Neural cell (in vitro differentiated cells): ENCODE data around the gene ELOVL2. TPM values are rescaled to one million over a fixed set of nuclear protein-coding genes. Genes with fewer than 3 reads are reported as not detected.

Source experiments
- H2AFZ ChIP-seq: fragments of 200-600, 300-800 bp; sonication (generic), shearing (Covaris generic); 2 replicates; pipeline ENCODE4 v1.6.0; 2014; ENCODE audit warnings: low read depth, mild to moderate bottlenecking, antibody characterized with exemption, low read length, moderate library complexity
- H3F3A ChIP-seq: fragments of 200-600 bp; shearing (Covaris generic); 2 replicates; pipeline ENCODE4 v1.6.1; 2016; ENCODE audit warnings: mild to moderate bottlenecking, moderate library complexity, mixed read lengths, antibody characterized with exemption, low read length; ENCODE audit not compliant: insufficient read depth, poor library complexity, severe bottlenecking
- H3K27ac ChIP-seq: fragments of 200-600, 300-800 bp; sonication (generic), shearing (Covaris generic); 2 replicates; pipeline ENCODE4 v1.5.1; 2014; ENCODE audit warnings: mild to moderate bottlenecking, low read length, moderate library complexity
- H3K27me3 ChIP-seq: fragments of 300-800, 200-600 bp; sonication (generic), shearing (Covaris generic); 2 replicates; pipeline ENCODE4 v1.6.0; 2014; ENCODE audit warnings: mild to moderate bottlenecking, low read depth, low read length, moderate library complexity; ENCODE audit not compliant: insufficient read depth
- H3K36me3 ChIP-seq: fragments of 300-800, 200-600 bp; sonication (generic), shearing (Covaris generic); 2 replicates; pipeline ENCODE4 v1.5.1; 2014; ENCODE audit warnings: mild to moderate bottlenecking, antibody characterized with exemption, low read length, moderate library complexity; ENCODE audit not compliant: insufficient read depth
- H3K4me2 ChIP-seq: fragments of 300-800, 200-600 bp; sonication (generic), shearing (Covaris generic); 2 replicates; pipeline ENCODE4 v1.6.0; 2014; ENCODE audit warnings: mild to moderate bottlenecking, low read length
- H3K4me3 ChIP-seq: fragments of 300-800, 200-600 bp; sonication (generic), shearing (Covaris generic); 2 replicates; pipeline ENCODE4 v1.5.1; 2014; ENCODE audit warnings: mild to moderate bottlenecking, low read length, moderate library complexity
- H3K79me2 ChIP-seq: fragments of 200-600 bp; shearing (Covaris generic); replicated peaks from 2 replicates; pipeline ENCODE4 v1.6.0; 2014; ENCODE audit warnings: mild to moderate bottlenecking, low read length, moderate library complexity; ENCODE audit not compliant: insufficient read depth
- H3K9ac ChIP-seq: fragments of 300-800, 200-600 bp; sonication (generic), shearing (Covaris generic); 2 replicates; pipeline ENCODE4 v1.6.1; 2016; ENCODE audit warnings: mild to moderate bottlenecking, low read length, mixed read lengths
- H3K9me2 ChIP-seq: fragments of 200-600 bp; shearing (Covaris generic); 2 replicates; pipeline ENCODE4 v1.6.1; 2016; ENCODE audit warnings: mild to moderate bottlenecking, low read length, mixed read lengths; ENCODE audit not compliant: insufficient read depth
- H3K9me3 ChIP-seq: fragments of 200-600, 300-800 bp; sonication (generic), shearing (Covaris generic); 2 replicates; pipeline ENCODE4 v1.6.1; 2016; ENCODE audit warnings: mild to moderate bottlenecking, mixed run types, low read length, moderate library complexity, mixed read lengths
- H4K20me1 ChIP-seq: fragments of 200-600 bp; shearing (Covaris generic); 2 replicates; pipeline ENCODE4 v1.6.1; 2016; ENCODE audit warnings: mild to moderate bottlenecking, mixed run types; ENCODE audit not compliant: insufficient read depth
- CTCF ChIP-seq: fragments of 450-650 bp; IDR thresholded peaks from 2 replicates; pipeline ENCODE4 v1.5.1; 2014; ENCODE audit warnings: antibody characterized with exemption, mild to moderate bottlenecking, moderate library complexity; ENCODE audit not compliant: poor library complexity, severe bottlenecking
- EP300 ChIP-seq: fragments of 450-650 bp; conservative IDR thresholded peaks from 2 replicates; pipeline ENCODE4 v1.6.1; 2014; ENCODE audit warnings: antibody characterized with exemption, mild to moderate bottlenecking, moderate library complexity; ENCODE audit not compliant: poor library complexity, severe bottlenecking
- EZH2 ChIP-seq: fragments of 200-600, 300-800 bp; shearing (Covaris generic), sonication (generic); IDR thresholded peaks from 2 replicates; pipeline ENCODE4 v1.6.1; 2014; ENCODE audit warnings: antibody characterized with exemption, low read length, borderline replicate concordance, mild to moderate bottlenecking; ENCODE audit not compliant: insufficient read depth, poor library complexity, severe bottlenecking
- MXI1 ChIP-seq: fragments of 450-650 bp; conservative IDR thresholded peaks from 2 replicates; pipeline ENCODE4 v1.6.1; 2014; ENCODE audit warnings: antibody characterized with exemption, mild to moderate bottlenecking; ENCODE audit not compliant: poor library complexity, severe bottlenecking
- POLR2AphosphoS5 ChIP-seq: IDR thresholded peaks from 2 replicates; pipeline ENCODE4 v1.6.1; 2012
- RAD21 ChIP-seq: fragments of 450-650 bp; conservative IDR thresholded peaks from 2 replicates; pipeline ENCODE4 v1.6.1; 2014; ENCODE audit warnings: antibody characterized with exemption, mild to moderate bottlenecking, moderate library complexity
- REST ChIP-seq: IDR thresholded peaks from 2 replicates; pipeline ENCODE4 v1.6.1; 2012; ENCODE audit warnings: borderline replicate concordance
- SMC3 ChIP-seq: fragments of 450-650 bp; conservative IDR thresholded peaks from 2 replicates; pipeline ENCODE4 v1.6.1; 2014; ENCODE audit warnings: antibody characterized with exemption, mild to moderate bottlenecking, moderate library complexity; ENCODE audit not compliant: poor library complexity
- TAF1 ChIP-seq: IDR thresholded peaks from 2 replicates; pipeline ENCODE4 v1.6.1; 2012; ENCODE audit warnings: low read depth
- polyA plus RNA-seq: library from polyadenylated mRNA; depleted of rRNA; stranded (reverse); fragments of >200 nt; gene quantifications from 2 replicates; pipeline ENCODE4 v1.2.3, GENCODE V29; 2014

Gene ELOVL2
- polyA plus RNA-seq, 1 donor from 2014 or later = 5.4 TPM

GRCh38 chr6:10995114-10995707, 48.9 kb downstream of the ELOVL2 start:
- no peaks in the 10 kb centered on the region for H3K36me3 ChIP-seq
- H4K20me1 ChIP-seq = no peaks in the 10 kb centered on the region
- no peak overlapping the region for H3K9ac ChIP-seq
- no peaks in the 10 kb centered on the region for H3K79me2 ChIP-seq
- TF ChIP-seq SMC3 (no peak), REST (no peak), MXI1 (no peak), EZH2 (no peak)
- H3K4me3 ChIP-seq = no peak overlapping the region
- H2AFZ ChIP-seq = no peak overlapping the region
- H3K4me2 ChIP-seq = no peak overlapping the region
- H3F3A ChIP-seq = no peaks in the 10 kb centered on the region
- H3K9me2 ChIP-seq = no peaks in the 10 kb centered on the region
- no peak overlapping the region for H3K27ac ChIP-seq
- H3K27me3 ChIP-seq = no peaks in the 10 kb centered on the region
- no peaks in the 10 kb centered on the region for H3K9me3 ChIP-seq

GRCh38 chr6:10993896-10994295, 50.2 kb downstream of the ELOVL2 start:
- Histone ChIP-seq H4K20me1 (no peaks in the 10 kb centered on the region), H3K9me3 (no peaks in the 10 kb centered on the region), H2AFZ (no peak overlapping the region), H3K27ac (no peak overlapping the region), H3K27me3 (no peaks in the 10 kb centered on the region), H3K36me3 (no peaks in the 10 kb centered on the region), H3K79me2 (no peaks in the 10 kb centered on the region), H3K9me2 (no peaks in the 10 kb centered on the region), H3K4me2 (no peak overlapping the region), H3K9ac (no peak overlapping the region), H3K4me3 (no peak overlapping the region), H3F3A (no peaks in the 10 kb centered on the region)
- TF ChIP-seq POLR2AphosphoS5 (no peak), SMC3 (no peak), EZH2 (no peak), CTCF (no peak), REST (no peak), TAF1 (no peak), EP300 (no peak), RAD21 (no peak), MXI1 (no peak)
